HEK293T (cell line): ENCODE data around the gene KIF13A.

Experiments
- ELF4 ChIP-seq: fragments of 450-650 bp; IDR thresholded peaks from 2 replicates; pipeline ENCODE4 v1.6.1; 2017; ENCODE audit warnings: antibody characterized with exemption
- LEF1 ChIP-seq: fragments of 450-650 bp; IDR thresholded peaks from 2 replicates; pipeline ENCODE4 v1.6.1; 2017; ENCODE audit warnings: mild to moderate bottlenecking, borderline replicate concordance
- ZNF384 ChIP-seq: fragments of 450-650 bp; IDR thresholded peaks from 2 replicates; pipeline ENCODE4 v1.6.1; 2016

GRCh38 chr6:18021166-18021850 is 33.9 kb upstream of the KIF13A start:
- no peak for TF ChIP-seq ELF4
- no peak for TF ChIP-seq ZNF384
- TF ChIP-seq LEF1: no peak
